HEK293 (cell line): Measurements from ENCODE around the gene NXPE4.

Source experiments
- EGR2 ChIP-seq: fragments of 450-650 bp; formaldehyde crosslinking; IDR thresholded peaks from 2 replicates; pipeline ENCODE4 v1.5.1; 2016; ENCODE audit warnings: low read depth, missing biosample characterization, missing genetic modification characterization
- TF ChIP-seq, protein P1 (sequence below): fragments of 450-650 bp; formaldehyde crosslinking; IDR thresholded peaks from 2 replicates; pipeline ENCODE4 v1.5.1; 2016; ENCODE audit warnings: missing biosample characterization, missing genetic modification characterization

DNA sequence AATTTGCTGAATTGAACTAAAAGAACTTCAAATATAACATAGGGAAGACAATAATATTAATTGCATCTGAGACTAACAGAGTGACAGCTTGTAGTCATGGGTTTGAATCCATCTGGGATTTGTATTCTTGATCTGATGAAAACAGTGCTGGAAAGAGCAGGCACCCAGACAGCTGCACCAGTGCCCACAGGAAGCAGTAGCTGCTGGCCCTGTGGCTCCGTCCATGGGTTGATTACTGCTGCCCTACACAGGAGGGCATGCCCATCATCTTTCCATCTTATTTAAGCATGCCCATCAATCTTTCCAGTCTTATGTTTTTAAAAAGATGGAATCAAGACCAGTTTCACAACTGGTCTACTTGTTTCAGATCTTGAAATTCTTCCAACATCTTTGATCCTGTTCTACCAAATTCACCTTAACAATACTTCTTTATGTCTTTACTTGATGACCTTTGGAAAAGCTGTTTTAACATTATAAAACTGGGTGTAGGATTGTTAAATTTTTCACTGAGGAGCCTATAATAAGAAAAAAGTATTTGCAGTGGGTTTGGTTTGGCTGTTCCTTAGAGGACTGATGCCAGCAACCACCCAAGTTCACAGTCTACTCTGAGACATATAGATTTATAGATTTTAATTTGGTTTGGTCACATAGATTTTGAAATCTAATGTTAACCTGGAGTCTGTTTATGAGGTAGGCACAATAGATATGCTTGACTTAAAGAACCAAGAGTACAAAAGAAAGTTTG lies 761 bp upstream of the NXPE4 start:
- TF ChIP-seq EGR2 (tag by site-specific recombination): no peak
- TF ChIP-seq, protein P1, sequence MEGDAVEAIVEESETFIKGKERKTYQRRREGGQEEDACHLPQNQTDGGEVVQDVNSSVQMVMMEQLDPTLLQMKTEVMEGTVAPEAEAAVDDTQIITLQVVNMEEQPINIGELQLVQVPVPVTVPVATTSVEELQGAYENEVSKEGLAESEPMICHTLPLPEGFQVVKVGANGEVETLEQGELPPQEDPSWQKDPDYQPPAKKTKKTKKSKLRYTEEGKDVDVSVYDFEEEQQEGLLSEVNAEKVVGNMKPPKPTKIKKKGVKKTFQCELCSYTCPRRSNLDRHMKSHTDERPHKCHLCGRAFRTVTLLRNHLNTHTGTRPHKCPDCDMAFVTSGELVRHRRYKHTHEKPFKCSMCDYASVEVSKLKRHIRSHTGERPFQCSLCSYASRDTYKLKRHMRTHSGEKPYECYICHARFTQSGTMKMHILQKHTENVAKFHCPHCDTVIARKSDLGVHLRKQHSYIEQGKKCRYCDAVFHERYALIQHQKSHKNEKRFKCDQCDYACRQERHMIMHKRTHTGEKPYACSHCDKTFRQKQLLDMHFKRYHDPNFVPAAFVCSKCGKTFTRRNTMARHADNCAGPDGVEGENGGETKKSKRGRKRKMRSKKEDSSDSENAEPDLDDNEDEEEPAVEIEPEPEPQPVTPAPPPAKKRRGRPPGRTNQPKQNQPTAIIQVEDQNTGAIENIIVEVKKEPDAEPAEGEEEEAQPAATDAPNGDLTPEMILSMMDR: no peak
